ENCODE results near the gene NID1. TPM values are rescaled to one million over a fixed set of nuclear protein-coding genes. Genes with fewer than 3 reads are reported as not detected.

Gene NID1
- total RNA-seq, 4 donors from 2014 or later: 27.8 to 91.8 (median 69.4) TPM

DNA sequence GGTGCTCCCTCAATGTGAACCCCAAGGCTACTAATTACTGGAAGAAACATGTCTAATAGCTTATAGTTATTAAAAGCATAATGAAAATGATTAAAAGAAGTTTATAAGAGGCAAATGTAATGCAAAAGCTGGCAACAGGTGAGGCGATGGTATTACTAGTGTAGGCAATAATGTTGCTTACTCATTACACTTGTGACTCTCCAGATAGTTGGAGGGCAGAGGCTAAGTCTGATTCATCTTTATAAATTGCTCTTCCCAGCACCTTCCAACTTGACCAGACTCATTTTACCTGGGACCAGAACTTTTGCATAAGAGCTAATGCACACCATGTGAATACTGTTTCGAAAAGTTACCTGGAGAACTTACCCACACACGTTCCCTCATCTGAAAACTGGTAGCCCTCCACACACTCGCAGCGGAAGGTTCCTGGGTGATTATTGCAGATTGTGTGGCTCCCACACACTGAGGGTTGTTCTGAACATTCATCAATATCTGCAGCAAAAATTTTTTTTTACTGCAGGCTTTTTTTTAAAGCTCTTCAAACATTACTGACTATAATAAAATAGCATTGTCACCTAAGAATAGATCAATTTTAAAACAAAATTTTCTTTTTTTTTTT, 48.0 kb downstream of the NID1 start:
- Histone ChIP-seq H3K4me3 (replicated peaks in 1 of 3) (no peak overlapping the region), H3K27ac (peak overlapping the region in 2 of 3 donors; percentile 73 to 88), H3K27me3 (no peaks in the 10 kb centered on the region), H3K9me3 (no peaks in the 10 kb centered on the region), H3K4me1 (peaks cover 0 to 22% of the 10 kb centered on the region in 2 donors), H3K36me3 (no peaks in the 10 kb centered on the region)
- TF ChIP-seq POLR2A (IDR thresholded peaks at IDR 0.05): no peak
- TF ChIP-seq, protein P1, sequence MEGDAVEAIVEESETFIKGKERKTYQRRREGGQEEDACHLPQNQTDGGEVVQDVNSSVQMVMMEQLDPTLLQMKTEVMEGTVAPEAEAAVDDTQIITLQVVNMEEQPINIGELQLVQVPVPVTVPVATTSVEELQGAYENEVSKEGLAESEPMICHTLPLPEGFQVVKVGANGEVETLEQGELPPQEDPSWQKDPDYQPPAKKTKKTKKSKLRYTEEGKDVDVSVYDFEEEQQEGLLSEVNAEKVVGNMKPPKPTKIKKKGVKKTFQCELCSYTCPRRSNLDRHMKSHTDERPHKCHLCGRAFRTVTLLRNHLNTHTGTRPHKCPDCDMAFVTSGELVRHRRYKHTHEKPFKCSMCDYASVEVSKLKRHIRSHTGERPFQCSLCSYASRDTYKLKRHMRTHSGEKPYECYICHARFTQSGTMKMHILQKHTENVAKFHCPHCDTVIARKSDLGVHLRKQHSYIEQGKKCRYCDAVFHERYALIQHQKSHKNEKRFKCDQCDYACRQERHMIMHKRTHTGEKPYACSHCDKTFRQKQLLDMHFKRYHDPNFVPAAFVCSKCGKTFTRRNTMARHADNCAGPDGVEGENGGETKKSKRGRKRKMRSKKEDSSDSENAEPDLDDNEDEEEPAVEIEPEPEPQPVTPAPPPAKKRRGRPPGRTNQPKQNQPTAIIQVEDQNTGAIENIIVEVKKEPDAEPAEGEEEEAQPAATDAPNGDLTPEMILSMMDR (IDR thresholded peaks at IDR 0.05): no peak
- DNase-seq: no peak
- intact Hi-C loops (cut with DNase I): no loop called here
- WGBS, 2 donors: 97 to 98% methylated on average over 5 of the region's 5 CpGs

DNA sequence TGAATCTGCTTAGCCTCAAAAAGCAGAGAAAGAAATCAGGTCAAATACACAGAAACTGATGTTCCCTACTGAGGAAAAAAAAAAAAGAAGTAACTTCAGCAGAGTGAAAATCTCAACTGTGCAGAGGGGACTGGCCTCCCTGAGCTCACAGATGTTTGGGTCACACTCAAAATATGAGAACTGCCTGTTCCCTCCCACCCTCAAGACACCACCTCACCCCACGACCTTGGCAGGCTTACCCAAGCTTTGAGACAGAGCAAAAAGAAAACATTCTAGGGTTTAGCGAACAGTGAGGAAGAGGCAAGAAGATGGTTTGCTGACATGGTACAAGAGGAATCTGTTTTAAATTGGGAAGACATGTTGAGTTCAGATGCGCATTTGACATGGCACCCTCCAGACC, 48.8 kb downstream of the NID1 start:
- 60 to 62% methylated on average over 3 of the region's 3 CpGs for whole genome bisulfite sequencing, 2 donors
- intact Hi-C loops (cut with DNase I): no loop called here
- TF ChIP-seq, protein P1 (IDR thresholded peaks at IDR 0.05): no peak
- TF ChIP-seq POLR2A (IDR thresholded peaks at IDR 0.05): no peak
- H3K27ac ChIP-seq: peak overlapping the region in 2 of 3 donors; percentile 70 to 73
- no peaks in the 10 kb centered on the region for H3K27me3 ChIP-seq
- peaks cover 0 to 3% of the 10 kb centered on the region in 2 donors for H3K36me3 ChIP-seq
- peak in 1 of 2 donors; percentile 34 for DNase-seq
- no peak overlapping the region for H3K4me3 ChIP-seq (replicated peaks in 1 of 3)
- peaks cover 0 to 18% of the 10 kb centered on the region in 2 donors for H3K4me1 ChIP-seq
- no peaks in the 10 kb centered on the region for H3K9me3 ChIP-seq

DNA sequence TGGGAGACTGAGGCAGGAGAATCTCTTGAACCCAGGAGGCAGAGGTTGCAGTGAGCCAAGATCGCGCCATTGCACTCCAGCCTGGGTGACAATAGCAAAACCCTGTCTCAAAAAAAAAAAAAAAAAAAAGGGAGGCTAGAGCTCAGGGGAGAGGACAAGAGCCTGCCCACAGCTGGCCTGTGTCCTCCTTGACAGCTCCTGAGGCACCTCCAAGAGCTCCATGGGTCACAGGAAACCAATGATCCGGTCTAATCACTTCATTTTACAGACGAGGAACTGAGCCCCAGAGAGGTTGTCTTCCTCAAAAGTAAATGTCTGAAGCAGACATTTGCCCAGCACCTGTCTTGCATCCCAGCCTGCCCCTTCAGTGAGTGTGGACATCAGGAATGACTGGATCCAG, 49.4 kb downstream of the NID1 start:
- WGBS, 2 donors: 89 to 98% methylated on average over 4 of the region's 4 CpGs
- TF ChIP-seq, protein P1 (IDR thresholded peaks at IDR 0.05): no peak
- intact Hi-C loops (cut with DNase I): no loop called here
- H3K36me3 ChIP-seq: peaks cover 0 to 3% of the 10 kb centered on the region in 2 donors
- H3K27ac ChIP-seq: peak overlapping the region; percentile 33 to 70 (median 36)
- H3K9me3 ChIP-seq: no peaks in the 10 kb centered on the region
- peaks cover 0 to 13% of the 10 kb centered on the region in 2 donors for H3K4me1 ChIP-seq
- no peaks in the 10 kb centered on the region for H3K27me3 ChIP-seq
- DNase-seq: no peak
- H3K4me3 ChIP-seq (replicated peaks in 1 of 3): no peak overlapping the region

DNA sequence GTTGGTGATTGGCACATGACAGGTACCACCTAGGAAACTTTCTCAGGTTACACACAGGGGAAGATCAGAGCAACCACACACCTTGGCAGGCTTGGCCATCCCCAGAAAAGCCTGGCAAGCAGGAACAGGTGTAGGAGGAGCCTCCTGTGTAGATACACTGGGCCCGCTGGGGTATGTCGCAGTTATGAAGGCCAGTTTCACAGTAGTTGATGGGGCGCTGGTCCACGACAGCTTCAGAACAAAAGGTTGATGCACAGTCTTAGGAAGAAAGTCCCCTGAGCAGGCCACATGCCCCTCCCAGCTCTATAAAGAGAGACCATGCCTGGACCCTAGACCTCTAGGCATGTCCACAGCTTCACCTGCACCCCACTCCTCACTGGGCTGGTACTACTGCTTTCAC, 51.6 kb downstream of the NID1 start:
- WGBS, 2 donors: 60 to 89% methylated on average over 1 to 4 of the region's 4 CpGs
- intact Hi-C loops (cut with DNase I): no loop called here
- peak; percentile 38 to 52 for DNase-seq
- Histone ChIP-seq H3K27ac (no peak overlapping the region), H3K4me1 (peaks cover 0 to 13% of the 10 kb centered on the region in 2 donors), H3K4me3 (replicated peaks in 1 of 3) (no peak overlapping the region), H3K9me3 (no peaks in the 10 kb centered on the region), H3K36me3 (peaks cover 0 to 3% of the 10 kb centered on the region in 2 donors), H3K27me3 (no peaks in the 10 kb centered on the region)
- TF ChIP-seq, protein P1 (IDR thresholded peaks at IDR 0.05): no peak
- TF ChIP-seq POLR2A (IDR thresholded peaks at IDR 0.05): no peak

DNA sequence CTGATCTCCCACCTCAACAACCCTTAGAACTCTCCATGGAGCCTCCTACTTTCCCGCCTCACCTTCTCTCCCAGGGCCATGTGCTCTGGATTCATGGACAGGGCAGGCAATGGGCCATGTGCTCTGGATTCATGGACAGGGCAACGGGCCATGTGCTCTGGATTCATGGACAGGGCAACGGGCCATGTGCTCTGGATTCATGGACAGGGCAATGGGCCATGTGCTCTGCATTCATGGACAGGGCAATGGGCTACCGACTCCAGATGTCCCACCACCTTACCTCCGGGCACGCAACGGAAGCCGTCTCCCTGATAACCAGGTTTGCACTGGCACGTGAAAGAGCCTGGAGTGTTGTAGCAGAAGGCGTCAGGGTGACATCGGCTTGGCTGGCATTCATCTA, 53.2 kb downstream of the NID1 start:
- DNase-seq: no peak
- TF ChIP-seq, protein P1 (IDR thresholded peaks at IDR 0.05): no peak
- no peak for TF ChIP-seq POLR2A (IDR thresholded peaks at IDR 0.05)

More for the DNA sequence above, 53.2 kb downstream of the NID1 start:
- intact Hi-C loops (cut with DNase I): no loop called here
- H3K27me3 ChIP-seq: no peaks in the 10 kb centered on the region
- H3K27ac ChIP-seq: no peak overlapping the region
- 94% methylated on average over 11 of the region's 11 CpGs for WGBS, 2 donors
- H3K9me3 ChIP-seq: no peaks in the 10 kb centered on the region
- H3K4me1 ChIP-seq: peaks cover 0 to 13% of the 10 kb centered on the region in 2 donors
- H3K4me3 ChIP-seq (replicated peaks in 1 of 3): no peak overlapping the region
- H3K36me3 ChIP-seq: peaks cover 0 to 3% of the 10 kb centered on the region in 2 donors

All from thyroid gland (tissue), 4 donors.